ENCODE measurements around the gene MSANTD7. TPM values are rescaled to one million over a fixed set of nuclear protein-coding genes. Genes with fewer than 3 reads are reported as not detected.

MSANTD7 gene
- total RNA-seq, 1 experiment from 2014 or later, result 23.1 TPM

DNA sequence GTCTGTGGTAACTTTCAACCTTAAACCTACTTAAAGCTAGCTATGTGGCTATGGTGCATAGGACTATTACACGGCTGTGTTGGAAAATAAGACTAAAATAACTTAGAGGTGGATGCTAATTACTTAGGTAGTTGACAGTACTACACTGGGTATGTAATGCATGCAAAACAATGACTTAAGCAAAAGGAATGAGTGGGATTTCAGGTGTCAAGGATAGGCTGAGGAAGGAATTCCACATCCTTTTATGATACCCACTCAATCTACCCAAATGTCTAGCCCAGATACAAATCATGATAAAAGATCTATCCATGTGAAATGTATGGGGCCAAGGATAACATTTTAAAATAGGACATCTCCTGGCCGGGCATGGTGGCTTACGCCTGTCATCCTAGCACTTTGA, 14.1 kb upstream of the MSANTD7 start:
- Histone ChIP-seq H4K20me1 (ENCODE audit: control insufficient read depth, insufficient read depth, insufficient read length) (no peaks in the 10 kb centered on the region), H3K56ac (ENCODE audit: insufficient read length, low read depth, low read length) (no peak overlapping the region), H4K8ac (replicated peaks; ENCODE audit: insufficient read length, low read depth, low read length) (no peak overlapping the region), H3K27me3 (ENCODE audit: insufficient read depth, low read length) (no peaks in the 10 kb centered on the region), H3K4ac (ENCODE audit: low read depth, low read length) (no peak overlapping the region), H2BK5ac (ENCODE audit: insufficient read length, low read length) (no peak overlapping the region), H3K79me2 (ENCODE audit: insufficient read depth, low read length) (no peaks in the 10 kb centered on the region), H2BK20ac (ENCODE audit: low read depth, low read length, poor library complexity, severe bottlenecking) (no peak overlapping the region), H3K23me2 (ENCODE audit: insufficient read length, low read depth, low read length, poor library complexity, severe bottlenecking) (no peaks in the 10 kb centered on the region), H2AK5ac (ENCODE audit: insufficient read length, low read length) (no peak overlapping the region), H2BK120ac (ENCODE audit: low read depth, low read length, poor library complexity, severe bottlenecking) (no peak overlapping the region), H3K9me3 (ENCODE audit: control insufficient read depth, low read depth, low read length) (no peaks in the 10 kb centered on the region), H3K4me1 (ENCODE audit: insufficient read depth, low read length) (no peaks in the 10 kb centered on the region), H4K91ac (ENCODE audit: insufficient read length, low read depth, low read length) (no peak overlapping the region), H3K27ac (ENCODE audit: insufficient read length, low read depth, low read length) (no peak overlapping the region), H4K5ac (ENCODE audit: insufficient read length, low read depth, low read length) (no peak overlapping the region), H3T11ph (ENCODE audit: low read length) (no peak overlapping the region), H2BK15ac (ENCODE audit: low read depth, low read length) (no peak overlapping the region), H3K79me1 (ENCODE audit: insufficient read depth, low read depth, low read length, poor library complexity, severe bottlenecking) (no peaks in the 10 kb centered on the region), H2AFZ (ENCODE audit: low read length) (no peak overlapping the region), H2BK12ac (ENCODE audit: insufficient read length, low read depth, low read length) (no peak overlapping the region), H3K9ac (ENCODE audit: extremely low read depth, insufficient read length, low read length) (no peak overlapping the region), H3K23ac (ENCODE audit: insufficient read length, low read depth, low read length) (no peak overlapping the region), H3K14ac (ENCODE audit: insufficient read depth, low read length) (no peak overlapping the region), H3K4me2 (ENCODE audit: insufficient read depth, insufficient read length, low read length) (no peak overlapping the region), H3K18ac (ENCODE audit: insufficient read length, low read depth, low read length) (no peak overlapping the region)
- no peaks in the 10 kb centered on the region for H3K36me3 Mint-ChIP-seq (ENCODE audit: insufficient read depth in 1 of 3, low read depth in 3 of 3)
- WGBS (ENCODE audit: extremely low coverage, insufficient read length, low lambda C conversion rate), result no CpG with 5 or more reads among the region's 3 CpGs
- peaks cover 11% of the 10 kb centered on the region for H3K27me3 Mint-ChIP-seq (ENCODE audit: low read depth)
- no peaks in the 10 kb centered on the region; a peak in 1 of 5 replicates for H3K9me3 Mint-ChIP-seq
- H3K4me3 Mint-ChIP-seq, result no peak overlapping the region
- TF ChIP-seq, protein P1, sequence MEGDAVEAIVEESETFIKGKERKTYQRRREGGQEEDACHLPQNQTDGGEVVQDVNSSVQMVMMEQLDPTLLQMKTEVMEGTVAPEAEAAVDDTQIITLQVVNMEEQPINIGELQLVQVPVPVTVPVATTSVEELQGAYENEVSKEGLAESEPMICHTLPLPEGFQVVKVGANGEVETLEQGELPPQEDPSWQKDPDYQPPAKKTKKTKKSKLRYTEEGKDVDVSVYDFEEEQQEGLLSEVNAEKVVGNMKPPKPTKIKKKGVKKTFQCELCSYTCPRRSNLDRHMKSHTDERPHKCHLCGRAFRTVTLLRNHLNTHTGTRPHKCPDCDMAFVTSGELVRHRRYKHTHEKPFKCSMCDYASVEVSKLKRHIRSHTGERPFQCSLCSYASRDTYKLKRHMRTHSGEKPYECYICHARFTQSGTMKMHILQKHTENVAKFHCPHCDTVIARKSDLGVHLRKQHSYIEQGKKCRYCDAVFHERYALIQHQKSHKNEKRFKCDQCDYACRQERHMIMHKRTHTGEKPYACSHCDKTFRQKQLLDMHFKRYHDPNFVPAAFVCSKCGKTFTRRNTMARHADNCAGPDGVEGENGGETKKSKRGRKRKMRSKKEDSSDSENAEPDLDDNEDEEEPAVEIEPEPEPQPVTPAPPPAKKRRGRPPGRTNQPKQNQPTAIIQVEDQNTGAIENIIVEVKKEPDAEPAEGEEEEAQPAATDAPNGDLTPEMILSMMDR (conservative IDR thresholded peaks at IDR 0.05), result no peak
- no peak for DNase-seq
- no peak overlapping the region for H3K27ac Mint-ChIP-seq
- H3K4me1 Mint-ChIP-seq, result peaks cover 16 to 24% of the 10 kb centered on the region in 2 experiments
